ENCODE data around the gene IGF2BP2. TPM values are rescaled to one million over a fixed set of nuclear protein-coding genes. Genes with fewer than 3 reads are reported as not detected.

Gene IGF2BP2
- 69.6 and 146 TPM in 2 replicates for total RNA-seq (2011; cell fraction: chromatin; rRNA removed; ENCODE audit: low replicate concordance)
- 23.8 and 33.3 TPM in 2 replicates for total RNA-seq (2011; cell fraction: nucleolus; rRNA removed)
- 45.3 and 46.5 TPM in 2 replicates for total RNA-seq (2011; cell fraction: nucleoplasm; rRNA removed)
- total RNA-seq (2014; rRNA removed) (39.4 and 39.8 TPM in 2 replicates), total RNA-seq (2014; rRNA removed; fragmentation: Illumina TruSeq; extraction: Trizol) (31.9 and 35.7 TPM in 2 replicates), total RNA-seq (2015; rRNA removed; fragmentation: Illumina TruSeq; extraction: Trizol) (30.5 and 32.3 TPM in 2 replicates), total RNA-seq (2021) (57.3 and 59.6 TPM in 2 replicates), polyA plus RNA-seq (2011; rRNA removed) (3.4 and 5.2 TPM in 2 replicates), polyA plus RNA-seq (2014; fragmentation: Illumina TruSeq; extraction: Trizol) (50.0 and 58.5 TPM in 2 replicates), polyA plus RNA-seq (2014; fragmentation: Nextera tagmentation; extraction: Ambion mirVana) (1 to 10 TPM; 3.2 to 3.5 TPM), polyA plus RNA-seq (2014; rRNA removed) (21.1 and 27.7 TPM in 2 replicates), polyA minus RNA-seq (2011; rRNA and poly(A)+ RNA removed) (13.0 and 18.7 TPM in 2 replicates), Bru-seq, nascent RNA (percentile 84 among the genes with signal in this experiment), BruChase-seq, experiment 1, labeled RNA remaining after a 2-hour chase (percentile 89 among the genes with signal in this experiment), BruChase-seq, experiment 2, labeled RNA remaining after a 6-hour chase (percentile 87 among the genes with signal in this experiment)
- 0.95 and 2.9 TPM in 2 replicates for polyA plus RNA-seq (2011; cell fraction: cytosol; rRNA removed)
- 11.1 and 17.4 TPM in 2 replicates for polyA plus RNA-seq (2011; cell fraction: nucleus; rRNA removed)
- 32.3 and 35.2 TPM in 2 replicates for polyA plus RNA-seq (2012)
- 9.4 and 13.0 TPM in 2 replicates for polyA minus RNA-seq (2011; cell fraction: cytosol; rRNA and poly(A)+ RNA removed)
- polyA minus RNA-seq (2011; cell fraction: nucleus; rRNA and poly(A)+ RNA removed): 17.1 and 20.3 TPM in 2 replicates
- long read RNA-seq, experiment 1, transcript IGF2BP2-202 (16 exons, 3,688 nt): major isoform, 5 of 46 reads
- long read RNA-seq, experiment 1, partial matches to known transcripts: 18 of 46 reads
- long read RNA-seq, experiment 1, other reads (novel, unspliced or antisense): 18 of 46 reads
- long read RNA-seq, experiment 2, partial matches to known transcripts: 1 of 49 reads
- long read RNA-seq, experiment 2, other reads (novel, unspliced or antisense): 45 of 49 reads
- long read RNA-seq, experiment 3, partial matches to known transcripts: 5 of 9 reads
- long read RNA-seq, experiment 3, other reads (novel, unspliced or antisense): 2 of 9 reads

DNA sequence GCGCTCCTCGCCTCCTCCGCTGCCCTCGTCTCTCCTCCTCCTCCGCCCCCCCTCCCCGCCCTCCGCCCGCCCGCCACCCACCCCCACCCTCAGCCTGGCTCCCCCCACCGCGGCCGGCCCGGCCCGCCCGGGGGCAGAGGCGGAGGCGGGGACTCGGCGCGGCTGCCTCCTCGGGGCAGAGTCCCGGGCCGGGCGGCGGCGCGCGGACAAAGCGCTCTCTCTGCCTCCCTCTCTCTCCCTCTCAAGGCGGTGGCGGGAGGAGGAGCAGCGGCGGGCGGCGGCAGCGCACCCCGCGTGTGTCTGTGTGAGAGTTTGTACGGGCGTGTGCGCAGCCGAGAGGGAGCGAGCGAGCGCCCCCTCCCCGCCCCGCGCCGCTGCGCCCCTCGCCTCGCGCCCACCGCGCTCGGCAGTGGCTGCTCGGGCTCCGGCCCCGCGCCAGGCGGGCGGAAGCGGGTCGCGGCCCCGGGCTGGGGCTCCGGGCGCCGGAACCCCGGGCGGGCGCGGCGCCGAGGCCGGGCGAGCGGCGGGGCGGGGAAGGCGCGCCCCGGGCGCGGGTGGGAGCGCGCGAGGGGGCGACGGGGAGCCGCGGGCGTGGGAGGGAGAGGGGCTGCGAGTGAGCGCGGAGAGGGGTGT, at the start of gene IGF2BP2:
Gene IGF2BP2, minus strand, starts transcription at position 37 of the 633 bp plus-strand sequence. CDS start 82 bp downstream, outside the sequence.
- BruUV-seq (replicated peaks): no TSS peak
- ATAC-seq (peak; percentile 69), DNase-seq (ENCODE audit: extremely low read depth in 1 of 4, low spot score in 3 of 4) (peak; percentile 83 to 87 (median 84)), FAIRE-seq (no peak)
- peaks cover 6 to 21% of the 10 kb centered on the region in 2 experiments; a peak in 4 of 5 replicates for H3K4me1 ChIP-seq (replicated peaks in 1 of 2; ENCODE audit: control insufficient read depth in 2 of 2, insufficient read depth in 2 of 2, low read length in 2 of 2)
- peak within 1 kb of the TSS; percentile 88 for H2AFZ ChIP-seq (ENCODE audit: low read depth, low read length)
- no peaks in the 10 kb centered on the region for H4K20me1 ChIP-seq (replicated peaks; ENCODE audit: control insufficient read depth, insufficient read depth, low read length)
- H3K27ac ChIP-seq (ENCODE audit: extremely low read depth, low read depth, low read length): peak within 1 kb of the TSS; percentile 93
- peak within 1 kb of the TSS; percentile 85 to 100 for H3K9ac ChIP-seq (ENCODE audit: insufficient read depth in 1 of 2, low read depth in 2 of 2, low read length in 2 of 2)
- CTCF ChIA-PET (ENCODE audit: low intra/inter-chr PET ratio): no interaction called here
- peaks cover 22% of the 10 kb centered on the region; the same call in 2 of the 3 replicates for H3K36me3 ChIP-seq (ENCODE audit: control insufficient read depth, insufficient read depth, low read length)
- intact Hi-C loops (cut with micrococcal nuclease): no loop called here
- WGBS (ENCODE audit: insufficient coverage, low coverage, missing lambda C conversion rate): no CpG with 5 or more reads among the region's 96 CpGs
- peak within 1 kb of the TSS; percentile 88 for H3K4me2 ChIP-seq (ENCODE audit: insufficient read depth, low read length)
- H3K9me1 ChIP-seq (ENCODE audit: control insufficient read depth, insufficient read depth, low read length): no peaks in the 10 kb centered on the region
- POLR2A ChIA-PET: interaction anchor here (0.6 kb wide), 1 partner anchor 112 kb away, joined by 3 read pairs; no protein-coding TSS in a partner anchor
- H3K9me3 ChIP-seq (replicated peaks; ENCODE audit: control insufficient read depth, insufficient read depth, low read depth, low read length): peaks cover 4% of the 10 kb centered on the region
- peaks cover 62% of the 10 kb centered on the region for H3K79me2 ChIP-seq (ENCODE audit: control insufficient read depth, insufficient read depth, low read length)
- no peaks in the 10 kb centered on the region for H3K27me3 ChIP-seq (ENCODE audit: control insufficient read depth in 2 of 2, insufficient read depth in 2 of 2, low read length in 2 of 2)
- in situ Hi-C loops (cut with MboI): no loop called here
- peak within 1 kb of the TSS; percentile 91 for H3K4me3 ChIP-seq
- TF ChIP-seq, protein P1, sequence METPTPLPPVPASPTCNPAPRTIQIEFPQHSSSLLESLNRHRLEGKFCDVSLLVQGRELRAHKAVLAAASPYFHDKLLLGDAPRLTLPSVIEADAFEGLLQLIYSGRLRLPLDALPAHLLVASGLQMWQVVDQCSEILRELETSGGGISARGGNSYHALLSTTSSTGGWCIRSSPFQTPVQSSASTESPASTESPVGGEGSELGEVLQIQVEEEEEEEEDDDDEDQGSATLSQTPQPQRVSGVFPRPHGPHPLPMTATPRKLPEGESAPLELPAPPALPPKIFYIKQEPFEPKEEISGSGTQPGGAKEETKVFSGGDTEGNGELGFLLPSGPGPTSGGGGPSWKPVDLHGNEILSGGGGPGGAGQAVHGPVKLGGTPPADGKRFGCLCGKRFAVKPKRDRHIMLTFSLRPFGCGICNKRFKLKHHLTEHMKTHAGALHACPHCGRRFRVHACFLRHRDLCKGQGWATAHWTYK (CRISPR knock-in tag; IDR thresholded peaks at IDR 0.05): no peak
- TF ChIP-seq, protein P2, sequence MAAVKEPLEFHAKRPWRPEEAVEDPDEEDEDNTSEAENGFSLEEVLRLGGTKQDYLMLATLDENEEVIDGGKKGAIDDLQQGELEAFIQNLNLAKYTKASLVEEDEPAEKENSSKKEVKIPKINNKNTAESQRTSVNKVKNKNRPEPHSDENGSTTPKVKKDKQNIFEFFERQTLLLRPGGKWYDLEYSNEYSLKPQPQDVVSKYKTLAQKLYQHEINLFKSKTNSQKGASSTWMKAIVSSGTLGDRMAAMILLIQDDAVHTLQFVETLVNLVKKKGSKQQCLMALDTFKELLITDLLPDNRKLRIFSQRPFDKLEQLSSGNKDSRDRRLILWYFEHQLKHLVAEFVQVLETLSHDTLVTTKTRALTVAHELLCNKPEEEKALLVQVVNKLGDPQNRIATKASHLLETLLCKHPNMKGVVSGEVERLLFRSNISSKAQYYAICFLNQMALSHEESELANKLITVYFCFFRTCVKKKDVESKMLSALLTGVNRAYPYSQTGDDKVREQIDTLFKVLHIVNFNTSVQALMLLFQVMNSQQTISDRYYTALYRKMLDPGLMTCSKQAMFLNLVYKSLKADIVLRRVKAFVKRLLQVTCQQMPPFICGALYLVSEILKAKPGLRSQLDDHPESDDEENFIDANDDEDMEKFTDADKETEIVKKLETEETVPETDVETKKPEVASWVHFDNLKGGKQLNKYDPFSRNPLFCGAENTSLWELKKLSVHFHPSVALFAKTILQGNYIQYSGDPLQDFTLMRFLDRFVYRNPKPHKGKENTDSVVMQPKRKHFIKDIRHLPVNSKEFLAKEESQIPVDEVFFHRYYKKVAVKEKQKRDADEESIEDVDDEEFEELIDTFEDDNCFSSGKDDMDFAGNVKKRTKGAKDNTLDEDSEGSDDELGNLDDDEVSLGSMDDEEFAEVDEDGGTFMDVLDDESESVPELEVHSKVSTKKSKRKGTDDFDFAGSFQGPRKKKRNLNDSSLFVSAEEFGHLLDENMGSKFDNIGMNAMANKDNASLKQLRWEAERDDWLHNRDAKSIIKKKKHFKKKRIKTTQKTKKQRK (IDR thresholded peaks at IDR 0.05; ENCODE audit: borderline replicate concordance, low read depth, low read length): no peak
- peak; percentile 51; the same call in 1 of the 2 replicates for TF ChIP-seq PHF8 (IDR thresholded peaks at IDR 0.05; ENCODE audit: borderline replicate concordance, low read length)
- TF ChIP-seq NKRF (IDR thresholded peaks at IDR 0.05; ENCODE audit: borderline replicate concordance): no peak
- TF ChIP-seq ZNF24 (IDR thresholded peaks at IDR 0.05): no peak
- TF ChIP-seq HDAC2 (IDR thresholded peaks at IDR 0.05): no peak
- TF ChIP-seq, protein P3, sequence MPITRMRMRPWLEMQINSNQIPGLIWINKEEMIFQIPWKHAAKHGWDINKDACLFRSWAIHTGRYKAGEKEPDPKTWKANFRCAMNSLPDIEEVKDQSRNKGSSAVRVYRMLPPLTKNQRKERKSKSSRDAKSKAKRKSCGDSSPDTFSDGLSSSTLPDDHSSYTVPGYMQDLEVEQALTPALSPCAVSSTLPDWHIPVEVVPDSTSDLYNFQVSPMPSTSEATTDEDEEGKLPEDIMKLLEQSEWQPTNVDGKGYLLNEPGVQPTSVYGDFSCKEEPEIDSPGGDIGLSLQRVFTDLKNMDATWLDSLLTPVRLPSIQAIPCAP (CRISPR knock-in tag; IDR thresholded peaks at IDR 0.05; ENCODE audit: borderline replicate concordance): no peak
